GM18502 (cell line): ENCODE data around the gene VIPR1.
"Not testable (repeated sequence)": the region's sequence is repeated elsewhere in the genome, so short reads cannot be mapped to it uniquely, and the experiment has no call there.

Source experiments
- ATAC-seq: cut with Tn5 transposase; IDR thresholded peaks from one replicate; pipeline ENCODE4 v1.9.1; 2021; ENCODE audit warnings: mild to moderate bottlenecking; ENCODE audit not compliant: unreplicated experiment, poor library complexity

The VIPR1 gene

DNA sequence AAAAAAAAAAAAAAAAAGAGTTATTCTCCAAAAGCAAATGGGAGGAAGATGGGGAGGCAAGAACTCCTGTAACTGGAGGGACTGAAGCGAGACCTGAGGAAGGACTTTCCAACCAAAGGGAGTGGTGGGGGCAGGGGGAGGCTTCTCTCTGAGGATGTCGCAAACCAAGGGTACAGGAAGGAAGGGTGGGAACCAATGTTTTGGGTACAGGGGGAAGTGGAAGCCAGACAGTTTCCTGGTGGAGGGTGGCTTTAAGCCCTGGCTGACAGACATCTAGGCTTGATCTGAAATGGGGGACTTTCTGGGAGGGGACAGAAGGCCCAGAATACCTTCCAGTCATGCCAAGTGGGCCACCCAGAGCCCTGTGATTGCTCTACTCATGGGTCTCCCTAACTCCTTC lies 27.0 kb downstream of the VIPR1 start:
- ATAC-seq, result no peak

DNA sequence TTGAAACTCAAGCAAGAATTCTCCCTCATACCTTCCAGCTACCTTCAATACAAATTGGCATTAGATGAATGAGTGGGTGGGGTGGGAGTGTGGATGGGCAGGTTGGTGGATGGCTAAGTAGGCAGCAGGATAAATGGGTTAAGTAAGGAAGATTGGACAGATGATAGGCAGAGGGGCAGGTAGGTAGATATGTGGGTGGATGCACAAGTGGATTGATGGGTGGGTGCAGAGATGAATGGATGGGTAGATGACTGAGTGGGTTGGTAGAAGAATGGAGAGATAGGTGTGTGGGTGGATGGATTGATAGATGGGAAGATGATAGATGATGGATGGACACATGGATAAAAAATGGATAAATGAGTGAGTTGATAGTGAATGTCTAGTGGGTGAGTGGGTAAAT lies 27.6 kb downstream of the VIPR1 start:
- ATAC-seq, result no peak

DNA sequence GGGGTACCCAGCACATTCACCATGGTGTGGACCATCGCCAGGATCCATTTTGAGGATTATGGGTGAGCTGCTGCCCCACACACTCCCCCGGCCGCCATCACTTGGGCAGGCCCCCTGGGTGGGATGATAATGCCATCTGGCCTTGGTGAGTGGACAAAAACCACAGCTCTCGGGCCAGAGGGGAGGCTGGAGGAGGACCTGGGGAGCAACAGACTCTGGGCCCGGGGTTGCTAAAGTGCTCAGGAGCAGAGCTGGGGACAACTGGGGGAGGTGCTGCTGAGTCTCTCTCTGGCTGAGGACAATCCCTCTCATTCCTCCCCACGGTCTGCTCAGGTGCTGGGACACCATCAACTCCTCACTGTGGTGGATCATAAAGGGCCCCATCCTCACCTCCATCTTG lies 29.0 kb downstream of the VIPR1 start:
- no peak for ATAC-seq

DNA sequence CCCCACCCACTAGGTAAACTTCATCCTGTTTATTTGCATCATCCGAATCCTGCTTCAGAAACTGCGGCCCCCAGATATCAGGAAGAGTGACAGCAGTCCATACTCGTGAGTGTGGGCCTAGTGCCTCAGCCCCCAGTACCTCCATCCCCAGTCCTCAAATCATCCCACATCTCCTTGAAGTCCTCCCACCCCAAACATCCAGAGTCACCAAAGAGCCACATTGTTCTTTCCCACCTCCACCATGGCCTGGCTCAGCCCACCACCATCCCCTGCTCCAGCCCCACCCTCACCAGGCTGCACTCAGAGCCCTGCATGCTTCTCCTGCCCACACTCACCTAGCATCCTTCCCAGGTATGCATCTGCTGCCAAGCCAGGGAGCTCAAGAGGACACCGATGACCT lies 29.8 kb downstream of the VIPR1 start:
- no peak for ATAC-seq

DNA sequence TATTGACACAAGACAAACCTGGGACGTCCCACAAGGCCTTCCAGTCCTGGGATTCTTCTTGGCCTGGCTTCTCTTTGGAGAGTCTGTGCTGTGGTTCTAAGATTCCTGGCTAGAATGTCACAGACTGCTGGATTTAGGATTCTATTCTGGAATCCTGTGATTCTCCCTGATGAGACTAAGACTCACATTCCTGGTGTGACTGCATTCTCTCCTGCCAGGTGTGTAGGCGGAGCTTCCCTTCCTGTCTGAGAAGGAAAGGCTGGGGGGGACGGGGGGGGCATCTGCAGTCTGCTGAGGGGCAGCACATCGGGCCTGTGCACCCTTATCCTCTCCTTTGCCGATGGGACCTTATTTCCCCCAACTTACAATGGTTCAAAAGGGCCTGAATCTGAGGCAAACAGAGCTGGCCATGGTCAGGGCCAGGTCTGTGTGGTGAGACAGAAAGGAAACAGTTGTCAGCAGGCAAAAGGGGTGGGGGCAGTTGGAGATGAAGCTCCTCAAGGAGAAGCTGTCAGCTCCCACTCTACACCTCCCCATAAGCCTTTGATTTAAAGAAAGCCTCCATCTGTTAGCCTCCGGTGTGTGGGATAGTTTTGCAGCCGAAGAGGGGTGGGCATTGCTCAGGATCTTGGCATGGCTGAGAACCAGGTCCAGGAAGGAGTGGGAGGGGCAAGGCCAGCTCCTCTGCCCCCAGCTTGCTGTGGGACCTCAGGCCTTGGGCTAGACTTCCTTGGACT lies 30.9 kb downstream of the VIPR1 start:
- no peak for ATAC-seq

- ATAC-seq, result no peak
Observed at GRCh38 chr3:42535981-42536784, 33.7 kb downstream of the VIPR1 start.

- ATAC-seq, result no peak
Observed at GRCh38 chr3:42537350-42537749, 34.9 kb downstream of the VIPR1 start.

GRCh38 chr3:42539871-42540714 lies 37.6 kb downstream of the VIPR1 start:
- peak; percentile 58 for ATAC-seq

DNA sequence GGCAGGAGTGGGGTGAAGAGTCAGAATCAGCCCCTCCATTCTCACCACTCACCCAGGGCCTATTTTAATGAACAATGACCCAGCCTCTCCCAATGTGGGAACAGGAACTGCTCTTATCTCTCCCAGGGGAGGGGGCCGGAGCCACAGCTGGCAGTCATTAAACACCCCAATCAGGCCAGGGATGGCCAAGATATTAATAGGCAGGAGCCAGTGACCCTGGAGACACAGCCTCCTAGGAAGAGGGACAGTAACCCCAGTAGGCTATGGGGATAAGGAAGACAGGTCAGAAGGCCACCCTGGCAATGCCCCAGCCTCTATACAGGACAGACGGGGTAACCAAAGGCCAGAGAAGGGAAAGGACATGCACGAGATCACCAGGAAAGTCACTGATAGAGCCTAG lies 38.6 kb downstream of the VIPR1 start:
- ATAC-seq, result no peak

GRCh38 chr3:42544492-42545283 lies 42.2 kb downstream of the VIPR1 start:
- ATAC-seq, result no peak

GRCh38 chr3:42545284-42545900 lies 42.9 kb downstream of the VIPR1 start:
- ATAC-seq, result no peak

DNA sequence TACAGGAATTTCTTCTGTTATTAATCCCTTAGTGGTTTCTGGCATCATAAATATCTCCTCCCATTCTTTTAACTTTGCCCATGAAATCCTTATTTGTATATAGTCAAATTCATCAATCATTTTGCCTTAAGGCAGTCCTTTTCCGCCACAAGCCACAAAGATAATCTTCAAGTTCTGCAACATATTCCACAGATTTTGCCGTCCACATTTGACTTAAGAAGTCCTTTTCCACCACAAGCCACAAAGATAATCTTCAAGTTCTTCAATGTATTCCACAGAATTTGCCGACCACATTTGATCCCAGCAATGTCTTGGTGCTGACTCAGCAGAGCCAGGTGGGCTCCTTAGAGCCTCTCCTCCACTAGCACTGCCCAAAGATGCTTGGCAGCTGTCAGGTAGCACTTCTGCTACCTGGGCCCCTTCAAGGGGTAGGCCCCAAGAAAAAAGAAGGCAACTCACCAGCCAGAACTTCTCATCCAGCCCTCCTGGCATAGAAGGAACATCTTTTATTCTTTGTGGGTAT lies 44.3 kb downstream of the VIPR1 start:
- no peak for ATAC-seq

GRCh38 chr3:42547401-42547945 lies 45.0 kb downstream of the VIPR1 start:
- peak; percentile 57 for ATAC-seq

DNA sequence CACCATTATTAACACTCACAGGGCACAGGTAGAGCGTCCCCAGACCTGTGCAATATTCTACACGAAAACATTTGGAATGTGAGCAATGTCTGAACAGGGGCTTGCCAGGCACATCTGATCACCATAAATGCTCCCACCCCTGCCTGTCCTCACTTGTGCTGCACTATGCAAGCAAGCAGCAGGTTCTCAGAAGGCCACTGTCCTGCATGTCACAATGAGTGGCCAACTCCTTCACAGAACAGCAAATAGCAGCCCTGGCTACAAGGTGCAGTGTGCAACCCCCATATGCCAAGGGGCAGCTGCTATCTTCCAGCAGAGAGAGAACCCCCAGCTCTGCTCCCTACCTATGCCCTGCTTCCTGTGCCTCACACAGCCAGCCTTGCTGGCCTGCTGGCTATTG lies 46.7 kb downstream of the VIPR1 start:
- no peak for ATAC-seq

DNA sequence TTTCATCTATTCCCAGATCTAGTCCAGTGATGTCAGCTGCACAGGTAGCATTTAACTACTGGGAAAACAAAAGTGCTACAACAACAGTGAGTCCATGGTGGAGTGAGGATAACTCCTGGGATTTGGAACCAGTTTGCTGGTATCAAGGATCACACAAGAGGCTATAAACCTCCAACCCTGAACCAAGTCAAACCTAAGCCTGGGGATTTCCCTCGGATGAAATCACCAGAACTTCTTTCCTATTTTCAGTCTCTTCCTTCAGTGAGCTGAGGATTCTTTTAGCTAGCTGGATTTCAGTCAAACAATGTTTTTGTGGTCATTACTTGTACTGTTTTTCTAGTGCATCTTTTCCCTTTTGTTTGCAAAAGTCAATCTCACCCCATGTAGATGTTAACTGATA lies 47.8 kb downstream of the VIPR1 start:
- ATAC-seq, result no peak

DNA sequence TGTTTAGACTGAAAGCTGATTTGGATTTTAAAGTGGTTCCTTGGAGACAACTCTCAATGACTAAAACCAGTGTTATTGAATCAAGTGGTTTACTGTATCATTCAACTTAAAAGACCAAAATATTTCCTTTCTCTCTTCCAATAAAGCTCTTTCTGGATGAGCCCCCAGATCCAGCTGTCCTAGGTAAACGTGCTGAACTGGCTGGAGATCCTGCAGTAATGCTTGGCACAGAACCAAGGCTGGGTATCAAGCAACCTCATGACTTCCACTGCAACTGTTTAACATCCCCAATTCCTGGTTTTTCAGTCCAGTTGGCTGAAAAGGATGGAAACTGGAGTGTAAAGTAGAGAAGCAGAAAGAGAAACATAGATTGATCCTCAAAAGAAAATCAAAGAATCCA lies 50.4 kb downstream of the VIPR1 start:
- no peak for ATAC-seq

GRCh38 chr3:42556089-42556632 lies 53.7 kb downstream of the VIPR1 start:
- ATAC-seq, result peak; percentile 62

DNA sequence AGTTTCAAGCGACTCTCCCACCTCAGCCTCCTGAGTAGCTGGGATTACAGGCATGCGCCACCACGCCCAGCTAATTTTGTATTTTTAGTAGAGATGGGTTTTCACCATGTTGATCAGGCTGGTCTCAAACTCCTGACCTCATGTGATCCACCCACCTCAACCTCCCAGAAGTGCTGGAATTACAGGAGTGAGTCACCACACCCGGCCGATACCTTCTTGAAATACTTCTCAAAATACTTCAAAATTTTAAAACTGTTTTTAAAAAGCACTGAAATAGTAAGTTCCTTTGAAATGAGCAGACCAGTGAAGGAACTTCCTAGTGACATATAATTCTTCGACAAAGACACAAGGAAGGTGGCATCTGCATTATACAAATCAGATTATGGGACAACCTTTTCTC lies 54.4 kb downstream of the VIPR1 start:
- not testable (repeated sequence) for ATAC-seq

- ATAC-seq, result no peak
Observed at GRCh38 chr3:42557854-42558253, 55.4 kb downstream of the VIPR1 start.
